Neuronal stem cell (in vitro differentiated cells): ENCODE data around the gene ENDOD1.

Source experiments
- DNase-seq: peaks from one replicate; pipeline ENCODE4 v3.0.0-alpha.2; 2013; ENCODE audit warnings: low spot score
- H2AFZ ChIP-seq: one replicate; pipeline ENCODE4 v1.6.1; 2013; ENCODE audit warnings: mild to moderate bottlenecking, low read length, inconsistent platforms
- H2AK5ac ChIP-seq: 2 replicates; pipeline ENCODE4 v1.6.1; 2013; ENCODE audit warnings: low read depth, mild to moderate bottlenecking, inconsistent platforms, low read length, moderate library complexity, mixed read lengths
- H2BK120ac ChIP-seq: 2 replicates; pipeline ENCODE4 v1.6.1; 2013; ENCODE audit warnings: low read depth, mild to moderate bottlenecking, inconsistent platforms, low read length, moderate library complexity, mixed read lengths
- H2BK12ac ChIP-seq: one replicate; pipeline ENCODE4 v1.6.1; 2013; ENCODE audit warnings: low read length, inconsistent platforms
- H2BK15ac ChIP-seq: 2 replicates; pipeline ENCODE4 v1.6.1; 2013; ENCODE audit warnings: mild to moderate bottlenecking, low read length, inconsistent platforms, mixed read lengths
- H2BK5ac ChIP-seq: one replicate; pipeline ENCODE4 v1.6.1; 2013; ENCODE audit warnings: inconsistent platforms, mild to moderate bottlenecking, low read length, moderate library complexity
- H3K14ac ChIP-seq: one replicate; pipeline ENCODE4 v1.6.1; 2013; ENCODE audit warnings: low read length, inconsistent platforms
- H3K18ac ChIP-seq: 2 replicates; pipeline ENCODE4 v1.6.1; 2013; ENCODE audit warnings: low read length, inconsistent platforms
- H3K23ac ChIP-seq: 2 replicates; pipeline ENCODE4 v1.6.1; 2013; ENCODE audit warnings: low read depth, mild to moderate bottlenecking, mixed read lengths, low read length, inconsistent platforms; ENCODE audit not compliant: poor library complexity
- H3K27ac ChIP-seq: replicated peaks from 3 replicates; pipeline ENCODE4 v1.5.1; 2013; ENCODE audit warnings: low read length, inconsistent platforms
- H3K27me3 ChIP-seq, 3 experiments: 2 replicates each; pipeline ENCODE4 v1.6.1; 2013; ENCODE audit warnings: low read length in 3 of 3, mild to moderate bottlenecking in 2 of 3, inconsistent platforms in 1 of 3, low read depth in 1 of 3, mixed read lengths in 1 of 3, moderate library complexity in 1 of 3; ENCODE audit not compliant: control insufficient read depth in 3 of 3, insufficient read depth in 3 of 3
- H3K36me3 ChIP-seq, 2 donors: replicated peaks in 1 of 2; 2 replicates each; pipeline ENCODE4 v1.6.1; 2013; ENCODE audit warnings: low read length in 2 of 2; ENCODE audit not compliant: control insufficient read depth in 2 of 2, insufficient read depth in 2 of 2
- H3K4ac ChIP-seq: 2 replicates; pipeline ENCODE4 v1.6.1; 2013; ENCODE audit warnings: inconsistent platforms, mild to moderate bottlenecking, low read length, moderate library complexity
- H3K4me1 ChIP-seq, 2 donors: 1 replicate in 1 of 2; 2 replicates in 1 of 2; pipeline ENCODE4 v1.6.1; 2013; ENCODE audit warnings: low read length in 2 of 2, low read depth in 1 of 2; ENCODE audit not compliant: control insufficient read depth in 2 of 2, insufficient read depth in 1 of 2
- H3K4me2 ChIP-seq: one replicate; pipeline ENCODE4 v1.6.1; 2013; ENCODE audit warnings: mild to moderate bottlenecking, low read length, inconsistent platforms; ENCODE audit not compliant: insufficient read depth, poor library complexity, severe bottlenecking
- H3K4me3 ChIP-seq, 2 donors: 2 replicates each; pipeline ENCODE4 v1.5.1; 2013; ENCODE audit warnings: low read length in 2 of 2, mild to moderate bottlenecking in 2 of 2, inconsistent platforms in 1 of 2, moderate library complexity in 1 of 2
- H3K79me1 ChIP-seq: one replicate; pipeline ENCODE4 v1.6.1; 2013; ENCODE audit warnings: low read depth, mild to moderate bottlenecking, inconsistent platforms, low read length, moderate library complexity
- H3K9ac ChIP-seq: one replicate; pipeline ENCODE4 v1.6.1; 2013; ENCODE audit warnings: mild to moderate bottlenecking, low read depth, low read length, inconsistent platforms; ENCODE audit not compliant: poor library complexity
- H3K9me3 ChIP-seq, 2 donors: replicated peaks in 1 of 2; 2 replicates each; pipeline versions ENCODE3 to v1.6.1; 2013; ENCODE audit warnings: low read length in 2 of 2, mild to moderate bottlenecking in 2 of 2, inconsistent platforms in 1 of 2, low read depth in 1 of 2, mixed read lengths in 1 of 2, moderate library complexity in 1 of 2; ENCODE audit not compliant: control insufficient read depth in 2 of 2, insufficient read depth in 1 of 2
- H4K8ac ChIP-seq: one replicate; pipeline ENCODE4 v1.6.1; 2013; ENCODE audit warnings: low read depth, mild to moderate bottlenecking, inconsistent platforms, low read length, moderate library complexity
- H4K91ac ChIP-seq: one replicate; pipeline ENCODE4 v1.6.1; 2013; ENCODE audit warnings: low read length, low read depth, mild to moderate bottlenecking, inconsistent platforms; ENCODE audit not compliant: poor library complexity
- WGBS, 2 donors: extraction: QIAGEN DNeasy Blood & Tissue Kit; methylation state at CpG; one replicate each; pipeline ENCODE4 v1.1.7; 2013; ENCODE audit warnings: missing lambda C conversion rate in 2 of 2, mixed read lengths in 1 of 2; ENCODE audit not compliant: insufficient read length in 2 of 2, insufficient replicate concordance in 1 of 2; ENCODE audit errors: extremely low coverage in 2 of 2; 5-methylcytosine and 5-hydroxymethylcytosine counted together

ENDOD1 gene

GRCh38 chr11:95091663-95092180, 2.1 kb downstream of the ENDOD1 start:
- no peak for DNase-seq
- Histone ChIP-seq H2BK15ac (no peak overlapping the region), H2BK12ac (no peak overlapping the region), H3K79me1 (no peaks in the 10 kb centered on the region), H3K4me3 (no peak overlapping the region), H2BK120ac (no peak overlapping the region), H4K8ac (no peak overlapping the region), H3K9ac (no peak overlapping the region), H3K27me3 (peaks cover 0 to 4% (median 0%) of the 10 kb centered on the region in 3 experiments), H2AFZ (no peak overlapping the region), H3K23ac (no peak overlapping the region), H3K4ac (no peak overlapping the region), H3K27ac (no peak overlapping the region), H2BK5ac (no peak overlapping the region), H3K36me3 (no peaks in the 10 kb centered on the region), H2AK5ac (no peak overlapping the region), H3K9me3 (peaks cover 0 to 3% of the 10 kb centered on the region in 2 donors), H3K18ac (no peak overlapping the region), H3K4me1 (peaks cover 7% of the 10 kb centered on the region in 2 donors), H4K91ac (no peak overlapping the region), H3K4me2 (no peak overlapping the region), H3K14ac (no peak overlapping the region)

- no peak overlapping the region for H2BK120ac ChIP-seq
- H2BK5ac ChIP-seq = no peak overlapping the region
- H3K36me3 ChIP-seq = no peaks in the 10 kb centered on the region
- no peak overlapping the region for H3K4me2 ChIP-seq
- H3K27me3 ChIP-seq = peaks cover 0 to 4% (median 0%) of the 10 kb centered on the region in 3 experiments
- no peak overlapping the region for H2AFZ ChIP-seq
- H2AK5ac ChIP-seq = peak overlapping the region; percentile 58
- no peak overlapping the region for H4K91ac ChIP-seq
- H3K18ac ChIP-seq = peak overlapping the region; percentile 42
- H3K9me3 ChIP-seq = peaks cover 0 to 3% of the 10 kb centered on the region in 2 donors
- H3K27ac ChIP-seq = no peak overlapping the region
- no peak overlapping the region for H3K14ac ChIP-seq
- peak overlapping the region; percentile 13 for H3K23ac ChIP-seq
- no peaks in the 10 kb centered on the region for H3K79me1 ChIP-seq
- peaks cover 7 to 8% of the 10 kb centered on the region in 2 donors for H3K4me1 ChIP-seq
- no peak for DNase-seq
- WGBS, 2 donors = no CpG with 5 or more reads among the region's 5 CpGs
- H3K9ac ChIP-seq = peak overlapping the region; percentile 70
- H2BK12ac ChIP-seq = peak overlapping the region; percentile 35
- no peak overlapping the region for H3K4me3 ChIP-seq
- H3K4ac ChIP-seq = no peak overlapping the region
- H2BK15ac ChIP-seq = peak overlapping the region; percentile 32
- no peak overlapping the region for H4K8ac ChIP-seq
Observed at GRCh38 chr11:95092549-95093324, 3.1 kb downstream of the ENDOD1 start.

GRCh38 chr11:95093548-95093947, 3.9 kb downstream of the ENDOD1 start:
- H3K18ac ChIP-seq = no peak overlapping the region
- no peak overlapping the region for H3K4ac ChIP-seq
- no CpG with 5 or more reads among the region's 3 CpGs for WGBS, 2 donors
- H2BK5ac ChIP-seq = no peak overlapping the region
- H2BK12ac ChIP-seq = no peak overlapping the region
- H3K27ac ChIP-seq = no peak overlapping the region
- H3K14ac ChIP-seq = no peak overlapping the region
- DNase-seq = no peak
- no peak overlapping the region for H3K9ac ChIP-seq
- H3K4me1 ChIP-seq = peaks cover 7 to 8% of the 10 kb centered on the region in 2 donors
- no peak overlapping the region for H4K91ac ChIP-seq
- no peaks in the 10 kb centered on the region for H3K36me3 ChIP-seq
- H3K4me3 ChIP-seq = no peak overlapping the region
- H2AK5ac ChIP-seq = no peak overlapping the region
- H3K23ac ChIP-seq = no peak overlapping the region
- H2BK120ac ChIP-seq = no peak overlapping the region
- H3K79me1 ChIP-seq = no peaks in the 10 kb centered on the region
- H2AFZ ChIP-seq = no peak overlapping the region
- no peak overlapping the region for H2BK15ac ChIP-seq
- peaks cover 0 to 3% (median 0%) of the 10 kb centered on the region in 3 experiments for H3K27me3 ChIP-seq
- H3K9me3 ChIP-seq = peaks cover 0 to 3% of the 10 kb centered on the region in 2 donors
- no peak overlapping the region for H3K4me2 ChIP-seq
- H4K8ac ChIP-seq = no peak overlapping the region

GRCh38 chr11:95095858-95096587, 6.4 kb downstream of the ENDOD1 start:
- no peak overlapping the region for H3K4ac ChIP-seq
- H3K79me1 ChIP-seq = no peaks in the 10 kb centered on the region
- H3K27me3 ChIP-seq = peaks cover 0 to under 1% (median 0%) of the 10 kb centered on the region in 3 experiments
- H3K14ac ChIP-seq = no peak overlapping the region
- no peak overlapping the region for H2AK5ac ChIP-seq
- H4K8ac ChIP-seq = no peak overlapping the region
- no peak for DNase-seq
- WGBS, 2 donors = no CpG with 5 or more reads among the region's 4 CpGs
- H3K27ac ChIP-seq = no peak overlapping the region
- H2BK12ac ChIP-seq = no peak overlapping the region
- no peak overlapping the region for H3K23ac ChIP-seq
- H2BK120ac ChIP-seq = no peak overlapping the region
- no peaks in the 10 kb centered on the region for H3K36me3 ChIP-seq
- H2AFZ ChIP-seq = no peak overlapping the region
- H3K4me2 ChIP-seq = no peak overlapping the region
- no peak overlapping the region for H3K4me3 ChIP-seq
- peaks cover 2 to 8% of the 10 kb centered on the region in 2 donors for H3K4me1 ChIP-seq
- no peak overlapping the region for H3K9ac ChIP-seq
- no peaks in the 10 kb centered on the region for H3K9me3 ChIP-seq
- no peak overlapping the region for H3K18ac ChIP-seq
- H2BK5ac ChIP-seq = no peak overlapping the region
- no peak overlapping the region for H4K91ac ChIP-seq
- H2BK15ac ChIP-seq = no peak overlapping the region
